BE2C (cell line): ENCODE data around the gene SELENOF.
"Not testable (repeated sequence)": the region's sequence is repeated elsewhere in the genome, so short reads cannot be mapped to it uniquely, and the experiment has no call there.

Source experiments
- DNase-seq: peaks from one replicate; pipeline ENCODE4 v3.0.0-alpha.2; 2020
- H3K27me3 ChIP-seq: fragments of 250-450 bp; sonication (Bioruptor Pico); 2 replicates; pipeline ENCODE4 v1.5.1; 2020; ENCODE audit warnings: mild to moderate bottlenecking
- H3K36me3 ChIP-seq: fragments of 250-450 bp; sonication (Bioruptor Pico); 2 replicates; pipeline ENCODE4 v1.5.1; 2020; ENCODE audit warnings: mild to moderate bottlenecking
- H3K4me1 ChIP-seq: fragments of 250-450 bp; sonication (Bioruptor Pico); 2 replicates; pipeline ENCODE4 v1.5.1; 2020
- H3K4me3 ChIP-seq: 2 replicates; pipeline ENCODE4 v1.5.1; 2011; ENCODE audit warnings: low read depth, low read length
- H3K9me3 ChIP-seq: fragments of 250-450 bp; sonication (Bioruptor Pico); 2 replicates; pipeline ENCODE4 v1.5.1; 2020
- TF ChIP-seq, protein P1 (sequence below): IDR thresholded peaks from 2 replicates; pipeline ENCODE4 v1.5.1; 2012; ENCODE audit warnings: mild to moderate bottlenecking, low read depth, low read length

Gene SELENOF

DNA sequence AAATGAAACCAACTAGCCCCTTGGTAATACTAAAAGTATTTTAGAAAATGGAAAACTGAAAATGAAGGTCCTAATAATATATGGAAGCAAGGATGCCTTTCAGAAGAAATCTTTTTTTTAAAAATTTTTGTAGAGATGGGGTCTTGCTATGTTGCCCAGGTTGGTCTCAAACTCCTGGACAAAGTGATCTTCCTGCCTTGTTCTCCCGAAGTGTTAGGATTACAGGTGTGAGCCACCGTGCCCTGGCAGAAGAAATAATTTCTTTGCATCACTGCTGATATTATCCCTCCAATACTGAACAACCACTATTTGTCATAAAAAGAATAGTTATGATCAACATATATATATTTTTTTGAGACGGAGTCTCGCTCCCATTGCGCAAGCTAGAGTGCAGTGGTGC is 25.6 kb downstream of the SELENOF start:
- Histone ChIP-seq H3K4me3 (no peak overlapping the region), H3K36me3 (no peaks in the 10 kb centered on the region), H3K9me3 (no peaks in the 10 kb centered on the region), H3K27me3 (no peaks in the 10 kb centered on the region), H3K4me1 (no peaks in the 10 kb centered on the region)
- TF ChIP-seq, protein P1, sequence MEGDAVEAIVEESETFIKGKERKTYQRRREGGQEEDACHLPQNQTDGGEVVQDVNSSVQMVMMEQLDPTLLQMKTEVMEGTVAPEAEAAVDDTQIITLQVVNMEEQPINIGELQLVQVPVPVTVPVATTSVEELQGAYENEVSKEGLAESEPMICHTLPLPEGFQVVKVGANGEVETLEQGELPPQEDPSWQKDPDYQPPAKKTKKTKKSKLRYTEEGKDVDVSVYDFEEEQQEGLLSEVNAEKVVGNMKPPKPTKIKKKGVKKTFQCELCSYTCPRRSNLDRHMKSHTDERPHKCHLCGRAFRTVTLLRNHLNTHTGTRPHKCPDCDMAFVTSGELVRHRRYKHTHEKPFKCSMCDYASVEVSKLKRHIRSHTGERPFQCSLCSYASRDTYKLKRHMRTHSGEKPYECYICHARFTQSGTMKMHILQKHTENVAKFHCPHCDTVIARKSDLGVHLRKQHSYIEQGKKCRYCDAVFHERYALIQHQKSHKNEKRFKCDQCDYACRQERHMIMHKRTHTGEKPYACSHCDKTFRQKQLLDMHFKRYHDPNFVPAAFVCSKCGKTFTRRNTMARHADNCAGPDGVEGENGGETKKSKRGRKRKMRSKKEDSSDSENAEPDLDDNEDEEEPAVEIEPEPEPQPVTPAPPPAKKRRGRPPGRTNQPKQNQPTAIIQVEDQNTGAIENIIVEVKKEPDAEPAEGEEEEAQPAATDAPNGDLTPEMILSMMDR = no peak
- DNase-seq = no peak

DNA sequence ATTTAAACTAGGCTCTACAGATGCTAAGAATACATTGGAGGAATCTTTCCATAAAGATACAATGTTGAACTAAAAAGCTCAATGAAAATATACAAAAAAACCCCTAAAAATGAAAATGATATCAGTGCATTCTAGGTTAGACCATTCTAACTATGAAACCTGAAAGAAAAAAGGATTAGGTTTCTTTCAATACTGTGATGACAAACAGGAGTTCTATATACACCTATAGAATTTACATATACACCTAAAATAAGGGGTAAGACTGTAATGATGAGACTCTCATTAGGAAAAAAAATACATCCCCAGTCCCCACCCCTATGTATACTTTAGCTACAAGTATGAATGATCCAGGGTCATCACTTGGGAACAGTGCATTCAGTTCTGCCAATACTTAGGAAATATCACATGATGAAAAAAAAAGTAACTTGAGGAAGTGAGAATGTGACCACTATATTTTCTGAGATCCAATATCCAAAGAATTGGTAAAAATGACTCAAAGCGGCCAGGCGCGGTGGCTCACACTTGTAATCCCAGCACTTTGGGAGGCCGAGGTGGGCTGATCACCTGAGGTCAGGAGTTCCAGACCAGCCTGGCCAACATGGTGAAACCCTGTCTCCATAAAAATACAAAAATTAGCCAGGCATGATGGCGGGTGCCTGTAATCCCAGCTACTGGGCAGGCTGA is 26.3 kb downstream of the SELENOF start:
- Histone ChIP-seq H3K9me3 (no peaks in the 10 kb centered on the region), H3K27me3 (no peaks in the 10 kb centered on the region), H3K36me3 (no peaks in the 10 kb centered on the region), H3K4me3 (no peak overlapping the region), H3K4me1 (no peaks in the 10 kb centered on the region)
- TF ChIP-seq, protein P1 = no peak
- no peak for DNase-seq

DNA sequence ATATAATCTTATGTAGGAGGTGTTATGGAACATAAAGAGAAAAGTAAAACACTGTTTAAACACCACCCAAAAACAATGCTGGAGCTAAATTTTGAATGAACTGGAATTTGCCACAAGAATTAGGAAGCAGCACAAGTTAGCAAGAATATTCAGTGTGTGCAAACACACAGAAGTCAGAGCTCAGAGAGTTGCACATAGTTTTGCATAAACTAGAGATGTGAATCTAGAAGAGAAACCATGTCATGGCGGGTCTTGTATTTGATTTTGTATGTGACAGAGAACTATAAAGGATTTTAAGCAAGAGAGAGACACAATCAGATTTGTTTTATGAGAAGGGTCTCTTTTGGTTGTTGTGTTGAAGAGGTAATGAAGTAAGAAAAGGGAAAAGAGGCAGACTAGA is 38.2 kb downstream of the SELENOF start:
- no peaks in the 10 kb centered on the region for H3K4me1 ChIP-seq
- H3K4me3 ChIP-seq = no peak overlapping the region
- DNase-seq = no peak
- H3K27me3 ChIP-seq = no peaks in the 10 kb centered on the region
- no peaks in the 10 kb centered on the region for H3K9me3 ChIP-seq
- TF ChIP-seq, protein P1 = no peak
- H3K36me3 ChIP-seq = no peaks in the 10 kb centered on the region

DNA sequence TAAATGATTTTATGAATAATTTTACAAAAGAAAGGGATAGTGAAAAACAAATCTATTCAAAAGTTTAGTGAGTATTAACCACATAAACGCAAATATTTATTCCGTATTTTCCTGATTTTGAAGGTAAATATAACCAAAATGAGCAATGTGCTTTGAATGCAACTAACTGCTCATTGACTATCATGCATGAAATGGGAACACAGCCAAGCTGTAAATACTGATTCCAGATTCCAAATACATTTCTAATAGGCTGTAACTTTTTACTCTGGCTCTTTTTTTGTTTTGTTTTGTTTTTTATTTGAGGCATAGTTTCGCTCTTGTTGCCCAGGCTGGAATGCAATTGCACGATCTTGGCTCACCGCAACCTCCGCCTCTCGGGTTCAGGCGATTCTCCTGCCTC is 41.8 kb downstream of the SELENOF start:
- Histone ChIP-seq H3K4me3 (no peak overlapping the region), H3K4me1 (no peaks in the 10 kb centered on the region), H3K9me3 (no peaks in the 10 kb centered on the region), H3K36me3 (no peaks in the 10 kb centered on the region), H3K27me3 (no peaks in the 10 kb centered on the region)
- DNase-seq = no peak
- TF ChIP-seq, protein P1 = no peak

DNA sequence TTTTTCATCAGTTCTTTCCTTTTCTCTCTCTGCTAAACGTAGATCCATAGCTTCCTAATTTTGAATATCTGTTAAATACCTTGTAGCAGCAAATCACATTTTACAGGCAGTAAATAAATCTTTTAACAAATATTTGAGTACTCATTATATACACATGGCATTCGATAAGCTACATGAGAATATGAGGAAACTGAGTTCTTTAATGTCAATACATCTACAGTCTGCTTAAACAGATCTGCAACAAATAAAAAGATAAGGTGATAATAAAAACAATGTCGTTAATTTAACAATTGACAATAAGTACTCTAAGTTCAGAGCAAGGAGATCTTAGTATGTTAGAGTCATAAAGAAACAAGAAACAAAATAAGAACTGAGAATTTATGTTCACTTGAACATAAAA is 42.9 kb downstream of the SELENOF start:
- no peaks in the 10 kb centered on the region for H3K4me1 ChIP-seq
- TF ChIP-seq, protein P1 = no peak
- H3K9me3 ChIP-seq = no peaks in the 10 kb centered on the region
- no peaks in the 10 kb centered on the region for H3K27me3 ChIP-seq
- H3K36me3 ChIP-seq = no peaks in the 10 kb centered on the region
- no peak for DNase-seq
- H3K4me3 ChIP-seq = no peak overlapping the region

DNA sequence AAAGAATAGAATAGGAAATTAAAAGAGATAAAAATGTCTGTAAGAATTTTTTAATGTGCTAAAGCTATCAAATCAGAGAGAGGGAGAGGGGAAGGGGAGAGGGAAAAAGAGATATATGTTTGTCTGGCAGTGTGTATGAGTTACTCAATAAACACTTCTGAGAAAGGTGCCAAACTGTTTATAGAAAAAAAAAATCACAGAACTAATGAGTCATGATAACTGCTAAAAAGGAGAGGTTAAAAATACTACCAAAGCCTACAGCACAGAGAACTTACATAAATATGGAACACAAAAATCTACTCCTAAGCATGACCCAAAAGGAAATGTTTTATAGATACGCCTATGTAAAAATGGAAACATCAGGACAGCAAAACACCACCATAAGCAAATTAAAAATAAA is 45.4 kb downstream of the SELENOF start:
- TF ChIP-seq, protein P1 = no peak

DNA sequence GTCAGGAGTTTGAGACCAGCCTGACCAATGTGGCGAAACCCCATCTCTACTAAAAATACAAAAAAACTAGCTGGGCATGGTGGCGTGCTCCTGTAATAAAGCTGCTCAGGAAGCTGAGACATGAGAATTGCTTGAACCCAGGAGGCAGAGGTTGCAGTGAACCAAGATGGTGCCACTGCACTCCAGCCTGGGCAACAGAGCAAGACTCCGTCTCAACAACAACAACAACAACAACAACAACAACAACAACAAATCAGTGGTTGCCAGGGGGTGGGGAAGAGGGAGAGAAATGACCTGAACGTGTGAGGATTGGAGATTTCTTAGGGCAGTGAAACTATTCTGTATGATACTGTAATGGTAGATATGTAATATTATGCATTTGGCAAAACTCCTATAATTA is 46.6 kb downstream of the SELENOF start:
- not testable (repeated sequence) for DNase-seq, H3K4me1 ChIP-seq, H3K9me3 ChIP-seq, H3K4me3 ChIP-seq, H3K27me3 ChIP-seq, H3K36me3 ChIP-seq

More for the DNA sequence above, 45.4 kb downstream of the SELENOF start:
- no peaks in the 10 kb centered on the region for H3K27me3 ChIP-seq
- H3K36me3 ChIP-seq = no peaks in the 10 kb centered on the region
- DNase-seq = no peak
- H3K9me3 ChIP-seq = no peaks in the 10 kb centered on the region
- no peak overlapping the region for H3K4me3 ChIP-seq
- H3K4me1 ChIP-seq = no peaks in the 10 kb centered on the region
